ENCODE data around the gene FREM1.

The FREM1 gene

DNA sequence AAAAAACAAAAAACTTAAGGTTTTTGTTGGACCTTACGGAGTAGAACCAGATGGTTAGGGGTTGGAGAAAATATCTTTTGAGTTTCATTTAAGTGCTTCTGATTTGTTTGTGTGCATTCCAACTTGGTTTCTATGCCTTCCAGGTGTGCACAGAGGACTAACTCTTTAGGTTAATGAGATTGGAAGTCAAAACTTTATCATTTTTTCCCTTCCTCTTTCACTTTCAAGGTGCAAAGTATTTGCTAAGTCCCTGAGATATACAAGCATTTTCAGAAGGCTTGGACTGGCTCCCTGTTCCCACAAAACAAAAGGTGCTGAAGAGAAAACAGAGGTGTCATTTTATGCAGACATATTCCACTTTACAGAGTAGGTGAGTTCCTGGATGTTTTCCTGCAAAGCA, 157.4 kb downstream of the FREM1 start:
- no peak overlapping the region for H3K27ac ChIP-seq (ENCODE audit: low read depth, low read length)
- no peaks in the 10 kb centered on the region for H3K9me3 ChIP-seq (ENCODE audit: insufficient read depth, low read length)
- no peak overlapping the region for H2AFZ ChIP-seq (ENCODE audit: low read depth, low read length, severe bottlenecking)
- H3K4me3 ChIP-seq (ENCODE audit: insufficient read depth, low read length, poor library complexity, severe bottlenecking), result no peak overlapping the region
- TF ChIP-seq, protein P1, sequence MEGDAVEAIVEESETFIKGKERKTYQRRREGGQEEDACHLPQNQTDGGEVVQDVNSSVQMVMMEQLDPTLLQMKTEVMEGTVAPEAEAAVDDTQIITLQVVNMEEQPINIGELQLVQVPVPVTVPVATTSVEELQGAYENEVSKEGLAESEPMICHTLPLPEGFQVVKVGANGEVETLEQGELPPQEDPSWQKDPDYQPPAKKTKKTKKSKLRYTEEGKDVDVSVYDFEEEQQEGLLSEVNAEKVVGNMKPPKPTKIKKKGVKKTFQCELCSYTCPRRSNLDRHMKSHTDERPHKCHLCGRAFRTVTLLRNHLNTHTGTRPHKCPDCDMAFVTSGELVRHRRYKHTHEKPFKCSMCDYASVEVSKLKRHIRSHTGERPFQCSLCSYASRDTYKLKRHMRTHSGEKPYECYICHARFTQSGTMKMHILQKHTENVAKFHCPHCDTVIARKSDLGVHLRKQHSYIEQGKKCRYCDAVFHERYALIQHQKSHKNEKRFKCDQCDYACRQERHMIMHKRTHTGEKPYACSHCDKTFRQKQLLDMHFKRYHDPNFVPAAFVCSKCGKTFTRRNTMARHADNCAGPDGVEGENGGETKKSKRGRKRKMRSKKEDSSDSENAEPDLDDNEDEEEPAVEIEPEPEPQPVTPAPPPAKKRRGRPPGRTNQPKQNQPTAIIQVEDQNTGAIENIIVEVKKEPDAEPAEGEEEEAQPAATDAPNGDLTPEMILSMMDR (IDR thresholded peaks at IDR 0.05; ENCODE audit: insufficient read depth, low read length, poor library complexity, severe bottlenecking), result no peak
- no peak for TF ChIP-seq EZH2phosphoT487 (conservative IDR thresholded peaks at IDR 0.05; ENCODE audit: low read length)
- H3K9ac ChIP-seq (ENCODE audit: low read length), result no peak overlapping the region
- H3F3A ChIP-seq (ENCODE audit: insufficient read depth), result no peaks in the 10 kb centered on the region
- H3K36me3 ChIP-seq (ENCODE audit: low read length), result no peaks in the 10 kb centered on the region
- H3K79me2 ChIP-seq (ENCODE audit: insufficient read depth, low read length), result no peaks in the 10 kb centered on the region
- no peaks in the 10 kb centered on the region for H3K27me3 ChIP-seq (ENCODE audit: low read length)
- H4K20me1 ChIP-seq (ENCODE audit: low read depth, low read length), result no peaks in the 10 kb centered on the region
- H3K4me2 ChIP-seq (ENCODE audit: low read depth, low read length, poor library complexity, severe bottlenecking), result no peak overlapping the region
- H3K9me2 ChIP-seq (replicated peaks; ENCODE audit: insufficient read depth, low read length), result no peaks in the 10 kb centered on the region

DNA sequence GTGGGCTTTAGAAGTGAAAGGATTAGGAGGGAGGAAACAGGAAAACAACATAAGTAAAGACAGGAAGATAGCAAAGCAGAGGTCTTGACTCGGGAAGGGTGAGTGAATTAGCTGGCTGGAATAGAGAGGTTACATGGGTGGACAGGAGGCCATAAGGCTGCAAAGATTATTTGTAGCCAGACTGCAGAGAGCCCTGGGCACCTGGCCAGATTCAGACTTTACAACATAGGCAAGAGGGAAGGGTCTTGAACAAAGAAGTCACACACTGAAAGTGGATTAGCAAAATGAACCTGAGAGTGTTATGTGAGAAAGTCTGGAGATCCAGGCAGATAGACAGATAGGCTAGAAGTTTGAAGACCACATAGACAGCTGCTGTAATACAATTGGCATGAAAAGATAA, 158.0 kb downstream of the FREM1 start:
- Histone ChIP-seq H3K27me3 (ENCODE audit: low read length) (no peaks in the 10 kb centered on the region), H3F3A (ENCODE audit: insufficient read depth) (no peaks in the 10 kb centered on the region), H3K79me2 (ENCODE audit: insufficient read depth, low read length) (no peaks in the 10 kb centered on the region), H3K36me3 (ENCODE audit: low read length) (no peaks in the 10 kb centered on the region), H3K9ac (ENCODE audit: low read length) (no peak overlapping the region), H3K4me3 (ENCODE audit: insufficient read depth, low read length, poor library complexity, severe bottlenecking) (no peak overlapping the region), H3K9me3 (ENCODE audit: insufficient read depth, low read length) (no peaks in the 10 kb centered on the region), H4K20me1 (ENCODE audit: low read depth, low read length) (no peaks in the 10 kb centered on the region), H3K27ac (ENCODE audit: low read depth, low read length) (no peak overlapping the region), H2AFZ (ENCODE audit: low read depth, low read length, severe bottlenecking) (no peak overlapping the region), H3K9me2 (replicated peaks; ENCODE audit: insufficient read depth, low read length) (no peaks in the 10 kb centered on the region), H3K4me2 (ENCODE audit: low read depth, low read length, poor library complexity, severe bottlenecking) (no peak overlapping the region)
- no peak for TF ChIP-seq EZH2phosphoT487 (conservative IDR thresholded peaks at IDR 0.05; ENCODE audit: low read length)
- TF ChIP-seq, protein P1 (IDR thresholded peaks at IDR 0.05; ENCODE audit: insufficient read depth, low read length, poor library complexity, severe bottlenecking), result no peak

DNA sequence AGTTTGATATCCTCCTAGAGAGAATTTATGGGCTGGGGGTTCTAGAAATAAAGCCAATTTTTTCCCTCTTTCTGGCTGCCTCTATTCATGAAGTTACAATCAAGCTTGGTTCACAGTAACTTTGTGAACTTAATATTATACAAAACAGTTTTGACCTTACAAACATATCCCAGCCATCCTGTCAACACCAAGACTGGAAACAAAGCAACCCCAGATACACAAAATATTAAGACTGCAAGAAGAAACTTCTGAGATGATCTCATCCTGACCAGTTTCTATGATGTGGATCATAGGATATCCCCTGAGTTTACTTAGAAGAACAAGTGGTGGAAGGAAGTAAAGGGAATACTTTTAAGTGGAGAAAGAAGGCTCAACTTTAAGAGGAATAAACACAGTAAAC, 159.4 kb downstream of the FREM1 start:
- no peak overlapping the region for H3K27ac ChIP-seq (ENCODE audit: low read depth, low read length)
- H3K4me3 ChIP-seq (ENCODE audit: insufficient read depth, low read length, poor library complexity, severe bottlenecking), result no peak overlapping the region
- no peak overlapping the region for H2AFZ ChIP-seq (ENCODE audit: low read depth, low read length, severe bottlenecking)
- H4K20me1 ChIP-seq (ENCODE audit: low read depth, low read length), result no peaks in the 10 kb centered on the region
- no peak overlapping the region for H3K9ac ChIP-seq (ENCODE audit: low read length)
- no peaks in the 10 kb centered on the region for H3K27me3 ChIP-seq (ENCODE audit: low read length)
- no peaks in the 10 kb centered on the region for H3K79me2 ChIP-seq (ENCODE audit: insufficient read depth, low read length)
- no peaks in the 10 kb centered on the region for H3K9me3 ChIP-seq (ENCODE audit: insufficient read depth, low read length)
- H3K4me2 ChIP-seq (ENCODE audit: low read depth, low read length, poor library complexity, severe bottlenecking), result no peak overlapping the region
- no peak for TF ChIP-seq EZH2phosphoT487 (conservative IDR thresholded peaks at IDR 0.05; ENCODE audit: low read length)
- TF ChIP-seq, protein P1 (IDR thresholded peaks at IDR 0.05; ENCODE audit: insufficient read depth, low read length, poor library complexity, severe bottlenecking), result no peak
- H3K36me3 ChIP-seq (ENCODE audit: low read length), result no peaks in the 10 kb centered on the region
- no peaks in the 10 kb centered on the region for H3F3A ChIP-seq (ENCODE audit: insufficient read depth)
- no peaks in the 10 kb centered on the region for H3K9me2 ChIP-seq (replicated peaks; ENCODE audit: insufficient read depth, low read length)

All from SU-DHL-6 (cell line).